ENCODE data around the gene SFI1. TPM values are rescaled to one million over a fixed set of nuclear protein-coding genes. Genes with fewer than 3 reads are reported as not detected.
"Not testable (repeated sequence)": the region's sequence is repeated elsewhere in the genome, so short reads cannot be mapped to it uniquely, and the experiment has no call there.

Gene SFI1
- total RNA-seq, 2 experiments from 2014 or later, result 147 to 155 TPM

- no peak overlapping the region for H3K27ac Mint-ChIP-seq
- no peak overlapping the region for H3K4me3 Mint-ChIP-seq
- peaks cover 52% of the 10 kb centered on the region for H3K36me3 Mint-ChIP-seq (ENCODE audit: low read depth)
- peaks cover 50% of the 10 kb centered on the region for H3K4me1 Mint-ChIP-seq (ENCODE audit: low read depth)
- no peaks in the 10 kb centered on the region for H3K27me3 Mint-ChIP-seq (ENCODE audit: low read depth)
- DNase-seq, result no peak
- intact Hi-C loops (cut with micrococcal nuclease), result no loop called here
- H3K9me3 Mint-ChIP-seq, result no peaks in the 10 kb centered on the region
- CTCF ChIA-PET, result interaction anchor here (0.8 kb wide), 1 partner anchor 27 kb away, joined by 3 read pairs; no protein-coding TSS in a partner anchor
Observed at GRCh38 chr22:31583861-31584485, 87.6 kb downstream of the SFI1 start.

GRCh38 chr22:31584804-31585160, 88.4 kb downstream of the SFI1 start:
- peaks cover 55% of the 10 kb centered on the region for H3K36me3 Mint-ChIP-seq (ENCODE audit: low read depth)
- CTCF ChIA-PET, result interaction anchor here (0.6 to 1.0 kb wide), 2 partner anchors 29 to 46 kb away, joined by 3 to 7 read pairs; no protein-coding TSS in a partner anchor
- intact Hi-C loops (cut with micrococcal nuclease), result no loop called here

GRCh38 chr22:31585161-31585859, 89.0 kb downstream of the SFI1 start:
- CTCF ChIA-PET, result interaction anchor here (0.6 to 1.0 kb wide), 3 partner anchors 29 to 57 kb away, joined by 3 to 7 read pairs (median 4); no protein-coding TSS in a partner anchor
- peak; percentile 28 for DNase-seq
- Mint-ChIP-seq H3K4me1 (ENCODE audit: low read depth) (peaks cover 50% of the 10 kb centered on the region), H3K36me3 (ENCODE audit: low read depth) (peaks cover 51% of the 10 kb centered on the region), H3K9me3 (no peaks in the 10 kb centered on the region), H3K4me3 (no peak overlapping the region), H3K27me3 (ENCODE audit: low read depth) (no peaks in the 10 kb centered on the region), H3K27ac (no peak overlapping the region)
- intact Hi-C loops (cut with micrococcal nuclease), result no loop called here

More at GRCh38 chr22:31584804-31585160, 88.4 kb downstream of the SFI1 start:
- no peaks in the 10 kb centered on the region for H3K9me3 Mint-ChIP-seq
- peaks cover 50% of the 10 kb centered on the region for H3K4me1 Mint-ChIP-seq (ENCODE audit: low read depth)
- H3K27ac Mint-ChIP-seq, result no peak overlapping the region
- H3K4me3 Mint-ChIP-seq, result no peak overlapping the region
- no peaks in the 10 kb centered on the region for H3K27me3 Mint-ChIP-seq (ENCODE audit: low read depth)
- DNase-seq, result no peak

GRCh38 chr22:31586137-31586920, 90.0 kb downstream of the SFI1 start:
- H3K36me3 Mint-ChIP-seq (ENCODE audit: low read depth), result peaks cover 48% of the 10 kb centered on the region
- no peak for DNase-seq
- intact Hi-C loops (cut with micrococcal nuclease), result no loop called here
- H3K27ac Mint-ChIP-seq, result peak overlapping the region; percentile 55
- no peaks in the 10 kb centered on the region for H3K9me3 Mint-ChIP-seq
- H3K27me3 Mint-ChIP-seq (ENCODE audit: low read depth), result no peaks in the 10 kb centered on the region
- H3K4me1 Mint-ChIP-seq (ENCODE audit: low read depth), result peaks cover 50% of the 10 kb centered on the region
- CTCF ChIA-PET, result no interaction called here
- H3K4me3 Mint-ChIP-seq, result no peak overlapping the region

GRCh38 chr22:31588970-31589675, 92.8 kb downstream of the SFI1 start:
- CTCF ChIA-PET, result no interaction called here
- no peak for DNase-seq
- no peaks in the 10 kb centered on the region for H3K9me3 Mint-ChIP-seq
- H3K27me3 Mint-ChIP-seq (ENCODE audit: low read depth), result no peaks in the 10 kb centered on the region
- no peak overlapping the region for H3K4me3 Mint-ChIP-seq
- no peak overlapping the region for H3K27ac Mint-ChIP-seq
- peaks cover 42% of the 10 kb centered on the region for H3K36me3 Mint-ChIP-seq (ENCODE audit: low read depth)
- peaks cover 32% of the 10 kb centered on the region for H3K4me1 Mint-ChIP-seq (ENCODE audit: low read depth)
- intact Hi-C loops (cut with micrococcal nuclease), result no loop called here

GRCh38 chr22:31590161-31590560, 93.8 kb downstream of the SFI1 start:
- H3K27me3 Mint-ChIP-seq (ENCODE audit: low read depth); DNase-seq; H3K4me3 Mint-ChIP-seq; intact Hi-C loops (cut with micrococcal nuclease); H3K9me3 Mint-ChIP-seq; H3K27ac Mint-ChIP-seq; CTCF ChIA-PET: not testable (repeated sequence)
- peaks cover 38% of the 10 kb centered on the region for H3K36me3 Mint-ChIP-seq (ENCODE audit: low read depth)
- H3K4me1 Mint-ChIP-seq (ENCODE audit: low read depth), result peaks cover 21% of the 10 kb centered on the region

GRCh38 chr22:31595271-31595670, 98.9 kb downstream of the SFI1 start:
- no peak for DNase-seq
- H3K27me3 Mint-ChIP-seq (ENCODE audit: low read depth), result no peaks in the 10 kb centered on the region
- H3K36me3 Mint-ChIP-seq (ENCODE audit: low read depth), result peaks cover 11% of the 10 kb centered on the region
- H3K9me3 Mint-ChIP-seq, result no peaks in the 10 kb centered on the region
- H3K27ac Mint-ChIP-seq, result peak overlapping the region; percentile 42
- intact Hi-C loops (cut with micrococcal nuclease), result no loop called here
- H3K4me3 Mint-ChIP-seq, result no peak overlapping the region
- no peaks in the 10 kb centered on the region for H3K4me1 Mint-ChIP-seq (ENCODE audit: low read depth)
- CTCF ChIA-PET, result no interaction called here

- Mint-ChIP-seq H3K9me3 (no peaks in the 10 kb centered on the region), H3K27ac (no peak overlapping the region), H3K4me3 (no peak overlapping the region), H3K36me3 (ENCODE audit: low read depth) (peaks cover 11% of the 10 kb centered on the region), H3K4me1 (ENCODE audit: low read depth) (no peaks in the 10 kb centered on the region), H3K27me3 (ENCODE audit: low read depth) (no peaks in the 10 kb centered on the region)
- no peak for DNase-seq
- intact Hi-C loops (cut with micrococcal nuclease), result no loop called here
- CTCF ChIA-PET, result interaction anchor here (1.0 kb wide), 1 partner anchor 222 kb away, joined by 3 read pairs; no protein-coding TSS in a partner anchor
Observed at GRCh38 chr22:31602259-31602952, 106.1 kb downstream of the SFI1 start.

- Mint-ChIP-seq H3K9me3 (no peaks in the 10 kb centered on the region), H3K4me1 (ENCODE audit: low read depth) (no peaks in the 10 kb centered on the region), H3K36me3 (ENCODE audit: low read depth) (peaks cover 11% of the 10 kb centered on the region), H3K4me3 (no peak overlapping the region), H3K27ac (no peak overlapping the region), H3K27me3 (ENCODE audit: low read depth) (no peaks in the 10 kb centered on the region)
- no peak for DNase-seq
- intact Hi-C loops (cut with micrococcal nuclease), result no loop called here
- CTCF ChIA-PET, result interaction anchor here (1.0 kb wide), 1 partner anchor 223 kb away, joined by 3 read pairs; no protein-coding TSS in a partner anchor
Observed at GRCh38 chr22:31603081-31603525, 106.8 kb downstream of the SFI1 start.

- no peak overlapping the region for H3K27ac Mint-ChIP-seq
- H3K4me1 Mint-ChIP-seq (ENCODE audit: low read depth), result no peaks in the 10 kb centered on the region
- H3K36me3 Mint-ChIP-seq (ENCODE audit: low read depth), result peaks cover 11% of the 10 kb centered on the region
- H3K9me3 Mint-ChIP-seq, result no peaks in the 10 kb centered on the region
- CTCF ChIA-PET, result no interaction called here
- no peaks in the 10 kb centered on the region for H3K27me3 Mint-ChIP-seq (ENCODE audit: low read depth)
- no peak overlapping the region for H3K4me3 Mint-ChIP-seq
- no peak for DNase-seq
- intact Hi-C loops (cut with micrococcal nuclease), result no loop called here
Observed at GRCh38 chr22:31603574-31603973, 107.2 kb downstream of the SFI1 start.

- Mint-ChIP-seq H3K27ac (no peak overlapping the region), H3K4me3 (no peak overlapping the region), H3K36me3 (ENCODE audit: low read depth) (peaks cover 11% of the 10 kb centered on the region), H3K9me3 (no peaks in the 10 kb centered on the region), H3K27me3 (ENCODE audit: low read depth) (no peaks in the 10 kb centered on the region), H3K4me1 (ENCODE audit: low read depth) (no peaks in the 10 kb centered on the region)
- CTCF ChIA-PET, result no interaction called here
- no peak for DNase-seq
- intact Hi-C loops (cut with micrococcal nuclease), result no loop called here
Observed at GRCh38 chr22:31604137-31604705, 107.9 kb downstream of the SFI1 start.
